GM12891 (cell line): ENCODE results near the gene CLIP1.
"Not testable (repeated sequence)": the region's sequence is repeated elsewhere in the genome, so short reads cannot be mapped to it uniquely, and the experiment has no call there.

Experiments
- DNase-seq: peaks from one replicate; pipeline ENCODE4 v3.0.0; 2011; ENCODE audit warnings: low spot score; ENCODE audit not compliant: insufficient read length
- FAIRE-seq: peaks from 2 replicates; lab custom pipeline; 2011; peaks lifted over from hg19 to GRCh38; lab: Jason Lieb, UNC
- PAX5 ChIP-seq: IDR thresholded peaks from 2 replicates; pipeline ENCODE4 v1.6.1; 2011; ENCODE audit warnings: low read length, moderate library complexity, mild to moderate bottlenecking; ENCODE audit not compliant: insufficient read depth, severe bottlenecking
- POLR2A ChIP-seq: IDR thresholded peaks from 2 replicates; pipeline ENCODE4 v1.6.1; 2011; ENCODE audit warnings: low read depth, low read length, control low read depth
- POLR2AphosphoS5 ChIP-seq: IDR thresholded peaks from 2 replicates; pipeline ENCODE4 v1.6.1; 2011; ENCODE audit warnings: low read depth, low read length, control low read depth
- POU2F2 ChIP-seq: IDR thresholded peaks from 2 replicates; pipeline ENCODE4 v1.6.1; 2011; ENCODE audit warnings: low read depth, mild to moderate bottlenecking, control low read depth, low read length, moderate library complexity
- SPI1 ChIP-seq: IDR thresholded peaks from 2 replicates; pipeline ENCODE4 v1.6.1; 2011; ENCODE audit warnings: low read depth, low read length, control low read depth
- TAF1 ChIP-seq: IDR thresholded peaks from 2 replicates; pipeline ENCODE4 v1.6.1; 2011; ENCODE audit warnings: low read depth, low read length, control low read depth

Gene CLIP1

DNA sequence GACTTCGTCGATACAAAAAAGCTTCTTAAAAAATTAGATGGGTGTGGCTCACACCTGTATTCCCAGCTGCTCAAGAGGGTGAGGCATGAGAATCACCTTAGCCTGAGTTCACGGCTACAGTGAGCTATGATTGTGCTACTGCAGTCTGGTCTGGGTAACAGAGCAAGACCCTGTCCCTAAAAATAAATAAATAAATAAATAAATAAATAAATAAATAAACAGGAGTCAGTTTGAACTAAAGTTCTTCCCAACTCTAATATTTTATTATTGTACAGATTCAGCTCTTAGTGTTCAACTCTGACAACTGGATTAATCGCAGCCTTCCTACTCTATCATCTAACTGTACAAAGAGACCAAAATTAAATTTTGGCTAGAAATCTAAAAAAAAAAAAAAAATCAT lies 12.7 kb upstream of the CLIP1 start:
- no peak for TF ChIP-seq POLR2A
- TF ChIP-seq PAX5, result no peak
- TF ChIP-seq TAF1, result no peak
- FAIRE-seq, result no peak
- DNase-seq, result no peak

DNA sequence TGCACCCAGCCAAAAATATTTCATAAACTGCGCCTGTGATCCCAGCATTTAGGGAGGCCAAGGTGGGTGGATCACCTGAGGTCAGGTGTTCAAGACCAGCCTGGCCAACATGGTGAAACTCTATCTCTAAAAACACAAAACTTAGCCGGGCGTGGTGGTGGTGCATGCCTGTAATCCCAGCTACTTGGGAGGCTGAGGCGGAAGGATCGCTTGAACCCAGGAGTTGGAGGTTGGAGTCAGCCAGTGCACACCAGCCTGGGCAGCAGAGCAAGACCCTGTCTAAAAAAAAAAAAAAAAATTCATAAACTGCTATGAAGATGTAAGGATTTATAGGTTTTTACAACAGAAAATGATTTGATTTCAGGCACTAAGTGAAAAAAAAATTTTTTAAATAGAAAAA lies 6.6 kb upstream of the CLIP1 start:
- not testable (repeated sequence) for DNase-seq, FAIRE-seq

DNA sequence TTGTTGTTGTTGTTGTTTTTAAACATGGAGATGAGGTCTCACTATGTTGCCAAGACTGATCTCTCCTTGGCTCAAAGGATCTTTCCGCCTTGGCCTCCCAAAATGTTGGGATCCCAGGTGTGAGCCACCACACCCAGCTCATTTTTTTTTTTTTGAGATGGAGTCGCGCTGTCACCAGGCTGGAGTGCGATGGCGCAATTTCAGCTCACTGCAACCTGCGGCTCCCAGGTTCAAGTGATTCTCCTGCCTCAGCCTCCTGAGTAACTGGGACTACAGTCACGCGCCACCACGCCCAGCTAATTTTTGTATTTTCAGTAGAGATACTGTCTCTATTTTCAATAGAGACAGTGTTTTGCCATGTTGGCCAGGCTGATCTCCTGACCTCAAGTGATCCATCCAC lies 4.9 kb upstream of the CLIP1 start:
- DNase-seq (no peak), FAIRE-seq (no peak)
- no peak for TF ChIP-seq POLR2A
- no peak for TF ChIP-seq POU2F2
- no peak for TF ChIP-seq POLR2AphosphoS5

DNA sequence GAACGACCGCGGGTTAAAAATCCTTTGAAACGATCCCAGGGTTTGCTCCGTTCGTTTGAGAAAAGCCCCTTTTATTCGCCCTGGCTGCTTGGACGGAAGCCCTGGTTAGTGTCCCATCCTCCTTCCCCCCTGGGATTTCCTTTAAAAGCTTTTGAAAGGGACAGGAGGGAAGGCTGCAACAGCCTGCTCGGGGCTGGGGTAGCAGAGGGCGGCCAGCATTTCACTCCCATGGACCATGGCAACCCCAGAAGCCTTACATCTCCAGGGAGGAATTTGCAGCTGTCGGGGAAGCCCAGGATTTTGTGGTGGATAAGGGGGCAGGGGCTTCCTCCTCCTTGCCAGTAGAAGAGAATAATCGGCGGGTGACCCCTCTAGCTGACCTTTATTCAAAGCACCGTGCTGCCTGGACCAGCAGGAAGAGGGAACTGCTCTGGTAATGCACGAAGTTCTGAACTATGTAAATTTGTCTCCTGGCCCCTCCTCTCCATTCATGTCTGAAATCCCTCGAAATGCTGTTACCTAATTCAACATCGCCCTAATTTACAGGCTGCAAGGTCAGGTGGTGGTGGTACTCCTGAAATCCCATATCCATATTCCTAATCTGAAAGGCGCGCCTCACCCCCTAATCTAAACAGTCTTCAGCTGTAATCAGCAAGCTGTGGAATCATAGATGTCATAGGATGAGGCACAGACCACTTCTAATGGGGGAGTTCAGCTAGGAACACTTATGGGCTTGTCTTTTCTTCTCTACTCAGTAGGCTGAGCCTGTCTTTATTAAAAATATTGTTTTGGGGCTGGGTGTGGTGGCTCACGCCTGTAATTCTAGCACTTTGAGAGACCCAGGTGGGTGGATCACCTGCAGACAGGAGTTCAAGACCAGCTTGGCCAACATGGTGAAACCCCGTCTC lies 1.0 kb upstream of the CLIP1 start:
- TF ChIP-seq PAX5 (no peak), POU2F2 (no peak), POLR2A (peak; percentile 67), SPI1 (0 out of 2 replicates have a peak, but pooled peaks have one; percentile 14), TAF1 (no peak), POLR2AphosphoS5 (0 out of 2 replicates have a peak, but pooled peaks have one; percentile 64)
- FAIRE-seq, result peak; percentile 23
- DNase-seq, result no peak

DNA sequence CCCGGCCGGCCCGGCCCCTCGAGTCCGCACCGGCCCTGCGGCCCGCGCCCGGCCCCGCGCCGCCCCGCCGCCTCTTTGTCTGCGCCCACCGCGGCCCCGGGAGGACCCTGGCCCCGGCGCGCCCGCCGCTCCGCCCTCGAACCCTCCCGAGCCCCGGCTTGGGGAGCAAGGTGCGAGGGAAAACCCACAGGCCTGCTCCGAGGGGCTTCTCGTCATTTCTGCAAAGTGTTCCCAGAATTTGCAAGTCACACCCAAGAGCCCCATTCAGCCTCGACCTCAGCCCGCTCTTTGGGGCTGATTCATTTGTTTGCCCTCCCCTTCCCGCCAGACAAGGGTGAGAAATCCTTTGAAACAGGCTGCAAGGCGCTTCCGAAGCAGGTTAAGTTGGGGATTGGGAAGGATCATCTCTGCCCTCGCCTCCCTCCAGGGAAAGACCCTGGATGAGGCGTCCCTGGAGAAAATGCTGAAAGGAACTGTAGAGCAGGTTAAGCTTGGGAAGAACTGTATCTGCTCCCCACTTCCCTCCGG lies 325 bp upstream of the CLIP1 start:
- FAIRE-seq, result no peak

DNA sequence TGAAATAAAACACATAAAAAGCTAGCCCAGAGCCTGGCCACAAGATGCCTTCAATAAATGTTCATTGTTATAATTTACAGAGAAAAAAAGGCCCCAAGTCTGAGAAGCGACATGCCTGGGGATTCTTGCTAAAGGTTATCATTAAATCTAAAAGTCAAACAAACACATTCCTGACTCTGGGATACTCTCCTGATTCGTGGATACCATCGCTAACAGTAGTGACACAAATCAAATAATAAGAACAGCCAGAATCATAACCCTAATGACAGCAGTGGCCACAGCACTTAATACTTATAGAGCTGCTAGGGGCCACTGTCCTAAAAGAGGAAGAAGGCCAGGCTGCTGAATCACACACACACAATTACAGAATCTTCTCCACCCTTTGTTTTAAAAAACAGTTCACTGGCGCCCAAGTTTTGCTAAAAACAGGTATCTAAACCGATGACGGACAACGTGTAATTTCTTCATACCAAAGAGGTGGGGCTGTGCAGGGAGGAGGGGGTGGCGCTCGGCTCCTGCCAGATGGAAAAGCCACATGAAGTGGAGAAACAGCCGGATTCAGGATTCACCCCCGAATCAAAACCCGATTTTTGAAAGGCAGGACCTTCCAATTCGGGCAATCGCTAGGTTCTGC lies 1.2 kb downstream of the CLIP1 start:
- no peak for DNase-seq
- TF ChIP-seq SPI1, result peak; percentile 54
- no peak for TF ChIP-seq POU2F2
- FAIRE-seq, result no peak

More for the DNA sequence above, 325 bp upstream of the CLIP1 start:
- no peak for TF ChIP-seq POU2F2
- no peak for TF ChIP-seq POLR2A
- DNase-seq, result no peak

DNA sequence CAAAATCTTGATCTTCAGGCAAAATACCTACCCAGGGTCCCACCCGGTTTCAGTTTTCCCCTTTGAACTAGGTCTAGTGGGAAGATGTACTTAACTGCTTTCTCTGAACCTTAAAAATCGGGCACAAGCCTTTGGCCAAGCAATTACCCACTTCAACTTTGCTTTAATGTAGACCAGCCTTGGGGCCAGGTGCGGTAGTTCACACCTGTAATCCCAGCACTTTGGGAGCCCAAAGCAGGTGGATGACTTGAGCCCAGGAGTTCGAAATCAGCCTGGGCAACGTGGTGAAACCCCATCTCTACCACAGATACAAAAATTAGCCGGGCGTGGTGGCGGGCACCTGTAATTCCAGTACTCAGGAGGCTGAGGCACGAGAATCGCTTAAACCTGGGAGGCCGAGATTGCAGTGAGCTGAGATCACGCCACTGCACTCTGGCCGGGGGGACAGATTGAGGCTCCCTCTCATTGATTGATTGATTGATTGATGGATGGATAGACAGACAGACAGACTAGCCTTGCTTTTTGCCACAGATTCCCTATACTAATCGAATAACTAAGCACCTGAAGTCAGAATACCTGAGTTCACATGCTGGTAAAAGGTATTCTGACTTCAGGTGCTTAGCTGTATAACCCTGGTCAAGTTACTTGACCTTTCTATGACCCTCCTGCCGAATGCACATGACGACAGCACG lies 1.9 kb downstream of the CLIP1 start:
- no peak for TF ChIP-seq POLR2A
- TF ChIP-seq POLR2AphosphoS5, result no peak
- no peak for TF ChIP-seq SPI1
- no peak for TF ChIP-seq POU2F2
- no peak for TF ChIP-seq PAX5
- no peak for TF ChIP-seq TAF1
- FAIRE-seq (no peak), DNase-seq (no peak)

DNA sequence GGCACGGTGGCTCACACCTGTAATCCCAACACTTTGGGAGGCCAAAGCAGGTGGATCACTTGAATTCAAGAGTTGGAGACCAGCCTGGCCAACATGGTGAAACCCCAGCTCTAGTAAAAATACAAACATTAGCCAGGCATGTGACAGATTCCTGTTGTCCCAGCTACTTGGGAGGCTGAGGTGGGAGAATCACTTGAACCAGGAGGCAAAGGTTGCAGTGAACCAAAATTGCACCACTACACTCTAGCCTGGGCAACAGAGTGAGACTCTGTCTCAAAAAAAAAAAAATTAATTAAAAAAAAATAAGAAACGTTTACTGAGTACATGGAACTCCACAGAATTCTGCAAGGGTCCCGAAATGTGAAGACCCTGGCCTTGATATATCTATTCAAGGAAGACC lies 3.4 kb downstream of the CLIP1 start:
- DNase-seq, FAIRE-seq: not testable (repeated sequence)

DNA sequence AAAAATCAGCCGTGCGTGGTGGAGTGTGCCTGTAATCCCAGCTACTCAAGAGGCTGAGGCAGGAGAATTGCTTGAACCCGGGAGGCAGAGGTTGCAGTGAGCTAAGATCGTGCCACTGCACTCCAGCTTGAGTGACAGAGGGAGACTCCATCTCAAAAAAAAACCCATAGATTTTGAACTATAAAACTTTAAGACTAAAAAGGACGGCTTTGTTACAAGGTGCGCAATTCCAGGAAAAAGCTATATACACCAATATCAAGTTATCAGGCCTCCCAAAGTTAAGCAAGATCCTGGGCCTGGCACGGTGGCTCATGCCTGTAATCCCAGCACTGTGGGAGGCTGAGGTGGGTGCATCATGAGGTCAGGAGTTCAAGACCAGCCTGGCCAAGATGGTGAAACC lies 6.8 kb downstream of the CLIP1 start:
- not testable (repeated sequence) for FAIRE-seq, DNase-seq

DNA sequence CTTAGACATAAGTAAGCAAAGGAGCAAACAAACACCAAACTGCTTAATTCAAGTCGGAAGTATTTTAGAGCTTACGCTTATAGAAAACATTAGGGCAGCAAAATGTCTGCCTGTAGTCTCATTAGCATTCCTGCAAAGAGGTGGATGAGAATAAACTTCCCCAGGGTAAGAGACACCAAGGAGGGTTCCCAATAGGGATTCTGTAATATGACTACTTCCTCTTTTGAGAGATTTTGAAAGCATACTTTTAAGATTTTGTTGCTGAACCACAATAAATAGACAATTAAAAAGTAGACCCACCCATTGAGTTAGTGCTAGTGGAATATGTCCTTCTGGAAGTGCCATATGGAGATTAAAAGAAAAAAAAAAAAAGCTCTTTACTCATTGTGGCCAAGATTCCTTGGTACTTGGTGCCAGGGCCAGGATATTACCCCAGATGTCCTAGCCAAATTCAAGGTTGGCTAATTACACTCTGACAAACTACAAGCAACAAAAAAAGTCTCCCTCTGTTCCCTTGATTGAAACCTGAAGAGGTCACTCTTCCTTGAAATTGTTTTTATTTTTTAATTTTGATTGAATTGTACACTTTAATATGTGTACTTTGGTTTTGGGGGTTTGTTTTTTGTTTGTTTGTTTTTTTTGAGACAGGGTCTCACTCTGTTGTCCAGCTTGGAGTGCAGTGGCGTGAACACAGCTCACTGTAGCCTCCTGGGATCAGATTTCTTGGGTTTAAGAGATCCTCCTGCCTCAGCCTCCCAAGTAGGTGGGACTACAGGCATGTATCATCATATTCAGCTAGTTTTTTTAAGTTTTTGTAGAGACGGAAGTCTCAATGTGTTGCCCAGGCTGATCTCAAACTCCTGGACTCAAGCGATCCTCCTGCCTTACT lies 8.7 kb downstream of the CLIP1 start:
- FAIRE-seq, result no peak
- DNase-seq, result no peak
- no peak for TF ChIP-seq PAX5
- TF ChIP-seq POLR2AphosphoS5, result no peak
- TF ChIP-seq SPI1, result peak; percentile 58; the same call in 1 of the 2 replicates
- TF ChIP-seq TAF1, result no peak
- TF ChIP-seq POLR2A, result no peak
- TF ChIP-seq POU2F2, result no peak
